HG03354 (cell line): ENCODE measurements around the gene PRR14L.
"Not testable (repeated sequence)": the region's sequence is repeated elsewhere in the genome, so short reads cannot be mapped to it uniquely, and the experiment has no call there.

ENCODE experiments used
- ATAC-seq: cut with Tn5 transposase; IDR thresholded peaks from one replicate; pipeline ENCODE4 v1.9.1; 2021; ENCODE audit warnings: mild to moderate bottlenecking; ENCODE audit not compliant: unreplicated experiment, poor library complexity, severe bottlenecking

The PRR14L gene

DNA sequence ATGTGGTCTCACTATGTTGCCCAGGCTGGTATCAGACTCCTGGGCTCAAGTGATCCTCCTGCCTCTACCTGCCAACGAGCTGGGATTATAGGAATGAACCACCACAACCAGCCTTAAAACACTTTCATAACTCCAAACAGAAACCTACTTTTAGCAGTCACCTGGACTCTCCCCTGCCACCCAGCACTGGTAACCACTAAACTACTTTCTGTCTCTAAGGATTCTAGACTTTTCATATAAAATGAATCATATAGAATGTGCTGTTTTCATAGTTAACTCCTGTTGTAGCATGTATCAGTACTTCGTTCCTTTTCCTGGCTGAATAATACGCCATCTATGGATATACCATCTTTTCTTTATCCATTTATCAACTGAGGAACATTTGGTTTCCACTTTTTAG, 58.5 kb downstream of the PRR14L start:
- ATAC-seq = no peak

- ATAC-seq = no peak
These were observed 66.5 kb downstream of the PRR14L start for GRCh38 chr22:31683181-31684105.

- no peak for ATAC-seq
These were observed 67.2 kb downstream of the PRR14L start for GRCh38 chr22:31682751-31683150.

DNA sequence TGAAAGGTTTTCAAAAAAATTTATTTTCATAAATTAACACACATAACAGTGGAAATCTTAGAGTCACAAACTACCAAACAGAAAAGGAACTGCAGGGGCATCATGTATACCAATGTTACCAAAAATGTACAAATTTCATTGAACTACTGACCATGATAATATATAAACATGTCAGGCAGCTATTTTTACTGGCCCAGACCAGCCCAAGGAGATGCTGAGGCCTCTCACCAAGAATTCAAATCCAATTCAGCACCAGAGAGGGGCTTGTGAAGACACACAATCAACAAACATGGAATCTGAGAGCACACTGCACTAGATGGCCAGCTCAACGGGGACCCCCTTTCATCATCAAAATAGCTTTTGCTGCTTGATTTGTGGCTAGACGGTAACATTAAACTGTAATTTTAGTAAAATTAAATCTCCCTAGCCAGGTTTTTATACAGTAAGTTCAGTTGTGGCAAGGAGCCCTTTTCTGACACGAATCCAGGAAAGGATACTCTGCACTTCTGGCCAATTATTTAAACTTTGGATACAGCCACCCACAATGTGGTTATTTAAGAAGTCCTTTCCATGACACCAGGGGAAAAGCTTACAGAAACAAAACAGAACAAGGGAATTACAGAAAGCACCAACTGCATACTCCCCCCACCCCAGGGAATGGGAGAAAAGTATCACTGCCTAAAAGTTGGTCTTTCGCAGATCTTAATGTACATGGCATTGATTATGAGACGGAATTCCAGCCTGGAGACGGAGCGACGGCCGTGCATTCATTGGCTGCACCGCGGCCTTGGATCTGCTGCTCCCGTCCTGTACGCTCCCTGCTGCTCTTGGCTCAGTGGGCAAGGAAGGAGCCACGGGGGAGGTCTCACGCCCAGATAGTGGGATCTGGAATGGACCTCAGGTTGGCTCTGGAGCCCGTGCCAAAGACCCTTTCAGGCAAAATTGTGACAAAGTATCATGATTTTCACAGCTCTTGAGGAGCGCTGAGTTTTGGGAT, 68.3 kb downstream of the PRR14L start:
- no peak for ATAC-seq

- ATAC-seq = no peak
These were observed 69.0 kb downstream of the PRR14L start for GRCh38 chr22:31680861-31681341.

- ATAC-seq = no peak
These were observed 71.2 kb downstream of the PRR14L start for GRCh38 chr22:31678748-31679147.

DNA sequence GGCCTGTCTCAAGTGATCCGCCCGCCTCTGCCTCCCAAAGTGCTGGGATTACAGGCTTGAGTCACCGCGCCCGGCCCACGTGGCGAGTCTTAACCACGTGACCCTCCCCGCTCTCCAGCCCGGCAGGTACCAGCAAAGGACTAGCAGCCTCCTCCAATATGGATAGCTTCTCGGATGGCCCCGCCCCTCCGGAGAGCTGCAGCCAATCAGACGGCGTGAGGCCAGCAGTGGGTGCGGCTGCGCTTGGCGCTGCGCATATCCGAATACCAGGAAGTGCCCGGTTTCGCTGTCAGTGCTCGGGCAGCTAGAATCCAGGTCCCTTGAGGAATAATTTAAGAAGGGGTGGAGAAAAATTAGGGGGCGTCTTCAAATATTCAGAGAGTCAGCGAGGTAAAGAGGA, 73.2 kb downstream of the PRR14L start:
- peak; percentile 96 for ATAC-seq

- ATAC-seq = not testable (repeated sequence)
These were observed 75.7 kb downstream of the PRR14L start for GRCh38 chr22:31674219-31674618.

GRCh38 chr22:31668849-31669248, 81.1 kb downstream of the PRR14L start:
- not testable (repeated sequence) for ATAC-seq

DNA sequence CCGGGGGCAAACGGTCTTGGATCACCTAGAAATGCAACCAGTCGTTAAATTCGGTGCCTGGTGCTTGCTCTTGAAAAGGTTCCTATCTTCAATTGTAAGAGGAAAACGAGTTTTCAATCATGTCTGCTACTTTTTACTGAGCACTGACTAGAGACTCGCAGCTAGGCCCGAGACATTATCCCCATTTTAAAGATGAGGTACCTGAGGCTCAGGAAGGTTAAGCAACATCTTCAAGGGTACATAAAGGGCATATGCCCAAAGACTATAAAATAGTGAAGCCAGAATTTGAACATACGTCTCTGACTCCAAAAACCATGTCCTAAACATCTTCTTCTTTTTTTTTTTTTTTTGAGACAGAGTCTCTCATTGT, 87.3 kb downstream of the PRR14L start:
- ATAC-seq = no peak

DNA sequence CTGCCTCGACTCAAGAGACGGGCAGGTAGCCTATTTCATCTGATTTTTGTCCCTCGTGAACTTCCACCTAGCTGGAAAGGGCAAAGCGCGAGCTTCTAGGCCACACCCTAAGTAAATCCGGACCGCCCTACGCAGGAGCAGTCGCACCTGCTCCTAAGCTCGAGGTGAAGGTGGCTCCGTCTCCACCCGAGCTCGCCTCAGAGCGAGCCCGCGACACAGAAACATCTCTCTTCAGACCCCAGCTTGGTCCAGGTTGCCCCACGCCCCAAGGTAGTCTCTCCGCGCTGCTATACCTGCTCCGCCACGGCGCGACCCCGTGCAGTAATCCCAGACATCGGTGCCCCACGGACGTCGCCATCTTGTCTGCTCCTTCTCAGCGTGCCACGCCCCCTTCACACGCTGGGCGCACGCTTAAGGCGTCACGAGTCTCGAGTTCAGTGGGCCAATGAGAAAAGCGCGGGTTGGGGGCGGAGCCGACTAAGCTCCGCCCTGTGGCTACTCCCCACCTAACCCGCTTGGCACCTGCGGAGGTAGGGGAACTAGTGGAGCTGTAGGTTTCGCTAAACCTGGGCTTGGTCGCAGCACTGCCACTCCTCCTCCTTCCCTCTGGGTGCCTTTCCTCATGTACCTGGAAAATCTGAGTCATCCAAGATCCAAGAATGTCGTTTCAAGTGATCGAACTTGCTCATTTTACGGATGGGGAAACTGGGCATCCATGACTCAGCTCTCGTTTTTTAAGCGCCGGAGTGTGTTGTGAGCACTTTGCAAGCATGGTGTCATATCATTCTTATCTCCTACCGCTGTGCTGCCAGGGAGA, 87.9 kb downstream of the PRR14L start, which contains the start of gene PISD:
TSS of gene PISD (minus strand) at position 365 of the 817 bp plus-strand sequence. CDS start at position 358, 7 bp downstream.
- ATAC-seq = peak; percentile 93

DNA sequence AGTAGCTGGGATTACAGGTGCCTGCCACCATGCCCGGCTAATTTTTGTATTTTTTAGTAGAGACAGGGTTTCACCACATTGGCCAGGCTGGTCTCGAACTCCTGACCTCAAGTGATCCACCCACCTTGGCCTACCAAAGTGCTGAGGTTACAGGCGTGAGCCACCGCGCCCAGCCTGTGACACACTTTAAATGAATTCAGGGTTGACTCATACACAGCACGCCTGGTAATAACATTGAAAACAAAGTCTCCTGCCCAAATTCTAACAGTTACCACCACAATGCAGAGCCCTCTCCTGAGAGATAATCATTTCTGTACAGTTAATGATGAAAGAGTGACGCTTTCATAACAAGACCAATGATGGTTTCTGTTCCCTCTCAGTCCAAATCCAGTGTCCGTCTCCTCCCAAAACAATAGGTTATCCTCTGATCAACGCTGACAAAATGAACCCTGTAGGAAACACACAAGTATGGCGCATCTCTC, 89.0 kb downstream of the PRR14L start:
- not testable (repeated sequence) for ATAC-seq

DNA sequence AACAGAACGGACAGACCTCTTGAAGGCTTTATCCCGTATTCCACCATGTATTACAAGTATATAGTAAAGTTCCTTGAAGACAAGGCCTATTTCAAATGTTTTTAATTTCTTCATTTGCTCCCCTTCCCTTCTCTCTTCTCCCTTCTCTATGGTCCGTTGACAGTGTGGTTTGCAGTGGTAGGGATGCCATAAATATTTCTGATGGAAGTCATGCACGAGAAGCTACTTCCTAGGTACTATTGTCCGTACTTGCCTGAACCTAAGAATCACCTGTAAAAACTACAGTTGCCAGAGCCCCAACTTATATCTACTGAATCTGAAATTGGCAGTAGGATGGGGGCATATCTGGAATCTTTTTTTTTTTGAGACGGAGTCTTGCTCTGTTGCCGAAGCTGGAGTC, 90.7 kb downstream of the PRR14L start:
- ATAC-seq = no peak

- no peak for ATAC-seq
These were observed 95.5 kb downstream of the PRR14L start for GRCh38 chr22:31654408-31654807.

DNA sequence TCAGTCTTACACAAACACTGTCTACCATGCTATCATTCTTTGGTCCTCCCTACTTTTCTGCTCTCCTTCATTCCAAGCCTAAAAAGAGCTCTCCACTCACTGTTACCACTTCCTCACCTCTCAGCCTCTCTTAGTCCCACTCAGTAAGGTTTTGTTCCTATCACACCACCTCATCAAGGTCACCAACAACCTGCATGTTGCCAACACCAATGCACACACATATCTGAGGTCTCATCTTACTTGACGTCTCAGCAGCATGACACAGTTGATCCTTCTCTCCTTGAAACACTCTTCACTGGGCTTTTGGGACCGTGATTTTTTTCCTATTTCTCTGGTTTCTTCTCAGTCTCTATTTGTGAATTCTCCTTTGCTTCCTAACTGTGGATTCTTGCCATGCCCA, 96.0 kb downstream of the PRR14L start:
- ATAC-seq = no peak

DNA sequence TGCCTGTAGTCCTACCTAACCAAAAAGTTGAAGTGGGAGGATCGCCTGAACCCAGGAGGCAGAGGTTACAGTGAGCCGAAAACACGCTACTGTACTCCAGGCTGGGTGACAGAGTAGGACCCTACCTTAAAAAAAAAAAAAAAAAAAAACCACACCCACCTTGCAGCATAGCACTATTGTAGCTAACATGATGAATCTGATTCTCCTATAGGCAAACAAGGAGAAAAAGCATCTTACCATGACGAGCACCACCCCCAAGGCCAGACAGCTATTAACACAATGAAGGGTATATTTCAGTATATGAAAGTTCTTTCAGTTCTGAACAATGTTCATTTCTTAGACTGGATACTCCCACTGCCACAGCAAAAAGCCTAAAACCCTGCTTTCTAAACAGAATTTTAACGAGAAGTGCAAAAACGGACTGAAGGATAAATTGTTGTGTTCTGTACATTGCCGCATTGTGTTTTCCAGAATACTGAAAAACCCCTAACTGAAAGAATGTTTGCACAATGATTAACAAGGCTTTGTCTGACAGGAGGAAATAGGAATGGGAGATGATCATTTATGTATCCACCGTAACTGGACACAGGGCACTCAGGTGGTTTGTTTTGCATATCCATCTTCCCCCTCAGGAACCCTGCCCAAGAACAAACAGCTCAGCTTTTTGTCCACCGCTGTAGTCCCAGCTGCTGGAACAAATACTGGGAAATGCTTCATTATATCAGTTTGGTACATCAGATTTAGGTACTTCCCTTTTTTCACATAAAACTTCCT, 96.8 kb downstream of the PRR14L start:
- ATAC-seq = no peak

- no peak for ATAC-seq
These were observed 97.8 kb downstream of the PRR14L start for GRCh38 chr22:31652088-31652487.

DNA sequence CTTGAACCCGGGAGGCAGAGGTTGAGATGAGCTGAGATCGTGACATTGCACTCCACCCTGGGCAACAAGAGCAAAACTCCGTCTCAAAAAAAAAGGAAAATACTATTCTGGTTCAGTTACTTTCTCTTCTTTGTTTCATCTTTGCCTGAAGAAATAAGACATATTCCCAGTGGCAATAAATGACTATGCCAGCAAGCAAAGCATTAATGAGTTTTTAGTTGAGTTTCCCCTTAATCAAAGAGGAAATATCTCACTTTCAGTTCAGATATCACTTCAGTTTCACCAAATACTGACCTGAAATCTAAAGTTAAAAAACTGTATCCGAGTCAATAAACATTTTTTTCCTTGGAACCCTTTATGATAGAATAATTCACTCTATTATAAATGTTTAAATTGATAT, 98.3 kb downstream of the PRR14L start:
- ATAC-seq = no peak

- no peak for ATAC-seq
These were observed 99.5 kb downstream of the PRR14L start for GRCh38 chr22:31650391-31650790.
